D721Med (cell line): Measurements from ENCODE around the gene NKX6-2.

Experiments
- DNase-seq: peaks from one replicate; pipeline ENCODE4 v3.0.0; 2011; ENCODE audit warnings: low spot score; ENCODE audit not compliant: insufficient read length
- FAIRE-seq: peaks from 2 replicates; lab custom pipeline; 2011; peaks lifted over from hg19 to GRCh38; lab: Jason Lieb, UNC
- CTCF ChIP-seq: IDR thresholded peaks from 2 replicates; pipeline ENCODE4 v1.5.1; 2012; ENCODE audit warnings: mild to moderate bottlenecking, control low read depth; ENCODE audit not compliant: insufficient read depth; ENCODE audit errors: missing control alignments

The NKX6-2 gene

GRCh38 chr10:132783940-132784865 is 1.7 kb downstream of the NKX6-2 start:
- no peak for TF ChIP-seq CTCF
- no peak for FAIRE-seq
- no peak for DNase-seq

- DNase-seq (no peak), FAIRE-seq (no peak)
- no peak for TF ChIP-seq CTCF
Observed at GRCh38 chr10:132783165-132783939, 2.6 kb downstream of the NKX6-2 start.

GRCh38 chr10:132781556-132781955 is 4.4 kb downstream of the NKX6-2 start:
- DNase-seq (no peak), FAIRE-seq (no peak)
- no peak for TF ChIP-seq CTCF

GRCh38 chr10:132780356-132780755 is 5.6 kb downstream of the NKX6-2 start:
- FAIRE-seq (no peak), DNase-seq (no peak)
- TF ChIP-seq CTCF = no peak

- DNase-seq = no peak
- no peak for FAIRE-seq
- no peak for TF ChIP-seq CTCF
Observed at GRCh38 chr10:132779549-132780294, 6.2 kb downstream of the NKX6-2 start.

- no peak for TF ChIP-seq CTCF
- FAIRE-seq = no peak
- no peak for DNase-seq
Observed at GRCh38 chr10:132777441-132777840, 8.5 kb downstream of the NKX6-2 start.
